Measurements from ENCODE around the gene STRA6.
A peak's percentile ranks its signal among the peaks of the same experiment; 100 is the strongest.

Gene STRA6

GRCh38 chr15:74206801-74207281, 4.3 kb upstream of the STRA6 start:
- no peak for DNase-seq

DNA sequence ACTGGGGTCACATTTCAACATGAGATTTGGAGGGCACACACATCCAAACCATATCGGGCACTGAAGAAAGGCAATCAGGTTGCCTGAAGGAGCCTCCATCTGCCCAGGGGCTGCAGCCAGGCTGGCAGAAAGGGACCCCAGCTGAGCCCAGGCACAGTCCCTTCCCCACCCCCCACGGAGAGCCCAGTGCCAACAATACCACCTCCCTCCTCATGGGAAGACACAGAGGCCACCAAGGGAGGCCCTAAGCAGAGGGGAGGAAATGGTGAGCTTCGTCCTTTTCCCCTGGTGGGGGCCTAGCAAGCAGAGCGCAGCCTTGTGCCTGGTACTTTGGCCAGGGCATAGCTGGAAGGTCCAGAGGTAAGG, 3.0 kb upstream of the STRA6 start:
- no peak for DNase-seq

GRCh38 chr15:74203914-74204431, 1.4 kb upstream of the STRA6 start:
- peak; percentile 38 for DNase-seq

DNA sequence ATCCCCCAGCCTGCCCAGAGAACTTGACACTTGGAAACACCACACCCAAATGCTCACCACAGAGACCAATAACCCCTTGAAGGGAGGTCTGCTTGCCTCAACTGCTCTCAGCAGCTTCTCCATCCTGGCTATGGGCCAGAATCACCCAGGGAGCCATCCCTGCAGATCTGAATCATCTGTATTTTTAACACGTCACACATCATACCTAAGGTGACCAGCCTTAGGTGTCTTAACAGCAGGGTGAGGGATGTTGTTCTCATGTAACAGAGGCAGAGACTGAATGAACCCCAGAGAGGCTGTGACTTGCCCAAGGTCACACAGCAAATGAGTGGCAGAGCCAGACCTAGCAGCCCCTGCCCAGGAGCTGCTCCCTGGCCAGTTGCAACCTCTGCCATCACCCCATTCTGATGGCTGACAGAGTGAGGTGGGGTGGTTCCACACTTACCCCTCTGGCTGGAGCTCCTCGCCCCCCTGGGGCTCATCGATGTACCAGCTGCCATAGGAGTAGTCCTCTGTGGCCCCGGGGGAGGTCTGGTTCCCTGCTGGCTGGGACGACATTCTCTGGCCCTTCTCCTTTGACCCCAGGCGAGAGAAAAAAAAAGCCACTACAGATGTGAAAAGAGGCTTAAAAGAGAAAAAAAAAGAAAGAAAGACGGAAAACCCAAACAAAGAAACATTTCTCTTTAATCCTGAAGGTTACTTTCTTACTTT, 722 bp downstream of the STRA6 start:
- no peak for DNase-seq

DNA sequence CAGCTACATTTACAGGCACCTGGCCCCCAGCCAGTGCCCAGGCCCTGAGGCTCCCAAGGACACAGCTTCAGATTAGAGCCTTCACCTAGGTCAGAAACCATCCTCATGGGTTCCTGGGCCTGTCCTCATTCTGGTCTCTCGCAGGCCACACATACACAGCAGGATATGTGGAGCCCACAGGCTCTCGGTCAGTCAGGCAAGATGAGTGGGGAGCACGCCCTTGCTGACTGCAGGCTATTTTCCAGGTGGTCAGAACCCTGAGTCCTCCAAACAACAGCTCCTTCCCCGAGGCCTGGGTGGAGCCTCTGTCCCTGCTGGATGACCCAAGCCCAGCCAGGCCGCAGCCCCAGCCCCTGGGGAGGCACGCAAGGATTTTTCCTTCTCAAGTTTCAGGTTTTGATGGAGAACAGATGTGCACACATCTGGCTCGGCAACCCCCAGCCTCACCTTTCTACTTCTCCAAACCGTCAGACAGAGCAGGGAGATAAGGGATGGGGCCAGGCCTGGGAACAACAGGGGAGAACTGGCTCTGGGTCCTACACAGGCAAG, 1.6 kb downstream of the STRA6 start:
- no peak for DNase-seq

DNA sequence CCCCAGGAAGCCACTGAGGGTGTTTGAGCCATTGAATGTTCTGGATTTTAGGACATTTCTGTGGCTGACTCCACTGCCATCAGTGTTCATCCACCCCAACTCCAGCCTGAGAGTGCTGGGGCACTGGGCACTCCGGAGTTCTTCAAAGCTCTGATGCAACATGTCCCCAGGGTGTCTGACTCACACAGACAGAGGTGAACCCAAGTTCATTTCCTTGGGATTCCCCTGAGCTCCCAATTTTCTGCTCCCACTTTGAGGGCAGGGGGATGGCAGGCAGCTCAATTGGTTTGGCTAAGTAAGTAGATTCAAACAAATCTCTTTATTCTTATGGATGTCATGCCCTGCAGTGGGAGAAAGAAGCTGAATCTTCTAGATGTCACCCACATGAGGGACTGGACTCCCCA, 2.2 kb downstream of the STRA6 start:
- DNase-seq, result no peak

DNA sequence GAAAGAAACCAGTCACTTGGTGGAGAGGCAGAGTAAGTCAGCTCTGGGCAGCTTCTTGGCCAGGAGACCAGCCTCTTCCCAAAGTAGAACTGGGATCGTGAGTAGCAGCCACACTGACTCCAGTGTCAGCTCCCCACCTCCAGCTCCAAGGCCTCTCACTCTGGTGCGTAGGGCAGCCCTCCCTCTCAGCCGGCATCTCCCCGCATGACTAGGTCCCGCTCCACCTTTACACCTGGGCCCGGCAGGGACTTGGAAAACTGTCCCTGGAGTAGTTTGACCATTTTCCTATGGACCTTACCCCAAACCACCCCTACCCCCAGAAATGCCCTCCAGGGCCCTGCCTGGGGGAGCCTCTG, 3.3 kb downstream of the STRA6 start:
- no peak for DNase-seq

- no peak for DNase-seq
Measured at GRCh38 chr15:74197176-74197965, 5.2 kb downstream of the STRA6 start.

GRCh38 chr15:74196175-74196574, 6.4 kb downstream of the STRA6 start:
- no peak for DNase-seq

DNA sequence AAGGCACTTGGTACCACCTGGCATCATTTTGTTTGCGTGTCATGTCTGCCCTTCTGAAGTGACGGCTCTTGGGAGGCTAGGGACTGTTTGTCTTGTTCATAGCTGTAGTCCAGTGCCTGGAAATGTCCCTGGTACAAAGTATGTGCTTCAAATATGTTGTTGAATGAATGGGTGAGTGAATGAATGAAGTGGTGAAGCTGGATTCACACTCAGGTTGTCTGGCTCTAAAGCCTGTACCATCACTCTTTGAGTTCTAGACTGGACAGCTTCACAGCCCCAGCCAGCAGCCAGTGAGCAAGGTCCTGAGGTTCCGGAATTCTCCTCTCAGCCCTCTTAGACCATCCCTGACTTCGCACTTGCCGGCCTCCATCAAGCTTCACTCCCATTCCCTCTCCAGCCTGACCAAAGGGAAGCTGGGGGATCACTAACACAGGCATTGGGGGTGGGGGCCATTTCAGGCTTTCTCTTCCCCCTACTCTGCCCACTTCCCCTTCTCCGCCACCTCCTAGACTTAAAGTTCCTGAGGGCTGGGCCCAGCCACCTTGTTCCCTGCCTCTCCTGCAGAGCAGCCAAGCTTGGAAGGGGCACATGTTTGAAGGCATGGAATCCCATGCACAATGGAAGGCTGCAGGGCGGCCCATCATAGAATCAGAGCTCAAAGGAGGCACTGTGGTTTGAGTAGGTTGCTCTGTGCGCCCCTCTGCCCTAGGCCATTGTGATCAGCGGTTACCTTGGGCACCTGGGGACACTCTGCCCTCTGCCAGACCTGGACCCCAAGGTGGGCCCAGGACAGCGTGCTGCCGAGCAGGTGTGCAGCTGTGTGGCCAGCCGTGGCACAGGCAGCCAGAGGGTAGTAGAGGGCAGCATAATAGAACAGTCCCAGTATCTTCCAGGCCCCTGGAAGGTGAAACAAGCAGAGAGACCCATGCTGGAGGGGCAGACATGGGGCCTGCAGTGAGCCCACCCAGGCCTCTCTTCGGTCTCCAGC, 7.7 kb downstream of the STRA6 start:
- no peak for DNase-seq

GRCh38 chr15:74193905-74194304, 8.7 kb downstream of the STRA6 start:
- DNase-seq, result no peak

DNA sequence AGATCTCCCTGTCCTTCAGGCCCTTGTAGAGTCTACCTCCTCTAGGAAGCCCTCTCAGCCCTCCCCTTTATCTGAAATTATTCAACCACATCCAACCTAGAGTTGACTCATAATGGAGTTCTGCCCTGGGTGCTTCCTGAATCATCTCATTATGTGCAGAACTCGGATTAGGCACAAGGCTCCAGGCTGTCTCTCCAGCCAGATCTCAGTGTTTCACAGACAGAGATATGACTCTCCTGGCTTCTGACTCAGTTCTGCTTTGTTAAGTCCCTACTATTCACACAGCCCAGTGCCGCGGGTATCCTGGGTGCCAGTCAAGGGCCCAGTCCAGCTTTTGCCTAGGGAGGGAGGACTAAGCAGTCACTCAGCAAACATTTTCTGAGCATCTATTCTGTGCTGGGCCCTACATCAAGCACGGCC, 9.3 kb downstream of the STRA6 start:
- DNase-seq, result no peak

GRCh38 chr15:74192751-74193150, 9.8 kb downstream of the STRA6 start:
- DNase-seq, result no peak

DNA sequence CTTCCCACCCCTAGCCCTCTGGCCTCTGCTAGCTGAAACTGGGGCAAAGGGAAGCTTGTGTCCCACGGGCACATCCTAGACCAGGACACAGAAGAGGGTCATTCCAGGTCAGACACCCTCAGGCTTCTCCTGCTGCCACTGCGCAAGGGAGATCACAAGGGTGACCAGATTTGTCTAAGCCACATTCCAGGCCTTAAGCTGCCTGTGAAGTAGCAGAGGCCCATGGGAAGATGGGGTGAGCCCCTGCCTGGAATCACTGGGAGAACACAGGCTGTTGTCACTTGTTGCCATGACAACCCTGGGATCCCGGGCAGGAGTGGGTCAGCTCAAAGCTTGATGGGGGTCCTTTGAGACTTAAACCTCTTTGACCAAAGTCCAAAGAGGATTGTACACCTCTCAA, 10.8 kb downstream of the STRA6 start:
- DNase-seq, result no peak

GRCh38 chr15:74188216-74188615, 14.4 kb downstream of the STRA6 start:
- no peak for DNase-seq

- DNase-seq, result no peak
Measured at GRCh38 chr15:74185710-74186348, 16.8 kb downstream of the STRA6 start.

DNA sequence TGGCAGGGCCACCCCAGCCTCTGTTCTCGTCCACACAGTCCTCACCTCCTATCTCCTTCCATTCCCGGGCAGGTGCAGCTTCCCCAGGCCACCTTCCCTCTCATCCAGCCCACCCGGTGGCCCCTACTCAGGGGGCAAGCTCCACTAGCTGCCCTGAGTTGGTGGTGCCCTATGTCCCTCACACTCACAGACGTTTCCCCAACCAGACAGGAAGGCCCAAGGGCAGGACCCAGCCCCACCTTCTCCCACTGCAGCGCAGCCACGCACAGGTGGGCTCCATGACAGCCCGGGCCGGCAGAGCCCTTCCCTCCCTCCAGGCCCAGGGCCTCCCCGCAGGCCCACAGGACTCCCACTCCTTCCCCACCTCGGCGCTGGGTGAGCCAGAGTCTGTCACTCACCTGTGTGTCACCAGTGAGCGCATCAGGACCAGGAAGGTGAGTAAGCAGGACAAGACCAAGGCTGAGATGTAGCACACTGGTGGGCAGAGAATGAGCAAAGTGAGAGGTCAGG, 17.9 kb downstream of the STRA6 start:
- DNase-seq, result no peak

DNA sequence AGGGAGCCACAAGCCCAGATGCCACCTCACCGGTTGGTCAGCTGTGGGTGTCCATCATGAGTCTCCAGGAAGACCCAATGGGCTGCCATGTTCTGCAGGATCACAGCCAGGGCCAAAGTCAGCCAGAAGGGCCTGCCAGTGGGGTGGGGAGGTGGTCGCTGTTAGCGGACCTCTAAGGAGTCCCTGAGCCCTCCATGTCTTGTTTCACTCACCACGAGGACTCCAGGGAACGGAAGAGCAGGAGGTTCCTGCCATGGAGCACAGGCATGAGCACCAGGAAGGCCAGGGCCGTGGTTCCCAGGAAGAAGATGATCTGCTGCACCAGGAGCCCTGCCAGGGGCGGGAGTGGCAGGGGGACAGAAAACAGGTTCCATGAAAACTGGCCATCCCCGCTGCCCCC, 20.5 kb downstream of the STRA6 start:
- no peak for DNase-seq

- no peak for DNase-seq
Measured at GRCh38 chr15:74180881-74181602, 21.5 kb downstream of the STRA6 start.

DNA sequence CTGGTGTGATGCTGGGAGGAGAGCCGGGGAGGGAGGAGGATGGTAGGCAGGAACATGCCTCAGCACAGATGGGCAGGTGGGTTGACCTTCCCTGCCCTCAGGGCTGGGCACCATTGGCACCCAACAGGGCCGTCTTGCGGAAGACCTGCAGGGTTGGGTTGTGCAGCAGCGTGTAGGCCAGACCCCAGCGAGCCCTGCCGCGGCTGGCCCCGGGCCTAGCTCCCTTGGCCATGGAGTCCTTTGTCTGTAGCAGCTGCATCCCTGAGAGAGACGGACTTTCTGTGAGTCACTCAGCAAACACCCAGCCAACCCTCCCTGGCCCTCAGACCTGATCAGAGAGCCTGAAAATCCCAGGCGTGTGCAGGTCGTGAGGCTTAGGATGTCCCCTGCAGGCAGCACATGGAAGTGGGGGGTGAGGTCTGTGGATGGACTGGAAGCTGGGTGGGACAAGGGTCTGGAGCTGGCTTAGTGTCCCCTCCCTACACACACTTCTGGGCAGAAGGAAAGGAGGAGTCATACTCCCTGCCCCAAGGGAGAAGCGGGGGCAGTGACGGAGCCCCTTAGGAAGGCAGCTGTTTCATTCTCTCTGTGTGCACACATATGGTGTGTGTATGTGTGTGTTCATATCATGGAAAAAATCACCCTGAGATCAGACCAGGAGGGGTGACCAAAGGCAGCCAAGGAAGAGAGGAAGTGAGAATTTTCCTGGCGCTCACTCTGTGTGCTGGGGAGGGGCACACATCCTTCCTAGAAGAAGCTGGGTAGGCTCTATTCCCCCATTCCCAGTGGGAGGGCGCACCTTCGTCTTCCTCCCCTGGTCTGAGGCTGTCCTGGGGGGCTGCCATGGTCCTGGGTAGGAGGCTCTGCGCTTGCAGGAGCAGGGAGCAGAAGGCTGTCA, 22.4 kb downstream of the STRA6 start:
- no peak for DNase-seq
